Loucy (cell line): ENCODE data around the gene PKD1.

ENCODE experiments used
- CTCF ChIP-seq: fragments of 200-600 bp; sonication (generic); conservative IDR thresholded peaks from 2 replicates; pipeline ENCODE4 v1.5.1; 2014; ENCODE audit warnings: mild to moderate bottlenecking, antibody characterized with exemption, low read length
- EZH2phosphoT487 ChIP-seq: fragments of 200-600 bp; IDR thresholded peaks from 2 replicates; pipeline ENCODE4 v1.6.1; 2018; ENCODE audit warnings: antibody characterized with exemption, mild to moderate bottlenecking, moderate library complexity, borderline replicate concordance

DNA sequence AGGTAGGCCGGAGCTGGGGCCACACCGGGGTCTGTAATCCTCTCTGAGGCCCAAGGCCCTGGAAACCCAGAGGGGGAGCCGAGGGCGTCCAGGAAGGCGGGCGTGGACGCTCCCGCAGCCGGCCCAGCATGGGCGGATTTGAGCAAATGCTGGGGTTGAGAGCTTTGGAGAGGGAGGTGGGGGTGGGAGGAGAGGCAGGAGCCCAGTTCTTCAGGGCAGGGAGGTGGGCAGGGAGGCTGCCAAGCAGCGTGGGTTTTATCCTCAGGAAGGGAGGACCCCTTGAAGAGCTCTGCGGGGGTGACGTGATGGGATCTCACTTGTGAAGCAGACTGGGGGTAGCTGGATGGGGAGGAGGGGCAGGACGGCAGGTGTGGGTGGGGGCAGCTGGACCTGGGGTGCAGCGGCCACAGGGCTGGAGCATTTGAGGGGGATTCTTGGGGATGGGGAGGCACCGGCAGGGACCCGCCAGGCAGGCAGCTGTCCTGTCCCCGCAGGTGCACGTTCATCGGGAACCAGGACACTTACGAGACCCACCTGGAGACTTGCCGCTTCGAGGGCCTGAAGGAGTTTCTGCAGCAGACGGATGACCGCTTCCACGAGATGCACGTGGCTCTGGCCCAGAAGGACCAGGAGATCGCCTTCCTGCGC is 37.1 kb upstream of the PKD1 start:
- TF ChIP-seq CTCF = no peak
- no peak for TF ChIP-seq EZH2phosphoT487
